D721Med (cell line): ENCODE data around the gene TNP2.

Experiments used
- DNase-seq: peaks from one replicate; pipeline ENCODE4 v3.0.0; 2011; ENCODE audit warnings: low spot score; ENCODE audit not compliant: insufficient read length
- FAIRE-seq: peaks from 2 replicates; lab custom pipeline; 2011; peaks lifted over from hg19 to GRCh38; lab: Jason Lieb, UNC
- CTCF ChIP-seq: IDR thresholded peaks from 2 replicates; pipeline ENCODE4 v1.5.1; 2012; ENCODE audit warnings: mild to moderate bottlenecking, control low read depth; ENCODE audit not compliant: insufficient read depth; ENCODE audit errors: missing control alignments

TNP2 gene

GRCh38 chr16:11270602-11271162, 1.6 kb upstream of the TNP2 start:
- FAIRE-seq: no peak
- no peak for TF ChIP-seq CTCF

GRCh38 chr16:11265124-11265523, 4.0 kb downstream of the TNP2 start:
- no peak for TF ChIP-seq CTCF
- FAIRE-seq: no peak
- DNase-seq: no peak

More at GRCh38 chr16:11270602-11271162, 1.6 kb upstream of the TNP2 start:
- no peak for DNase-seq

GRCh38 chr16:11264155-11264832, 4.8 kb downstream of the TNP2 start:
- DNase-seq: no peak
- no peak for TF ChIP-seq CTCF
- no peak for FAIRE-seq

GRCh38 chr16:11263737-11264136, 5.4 kb downstream of the TNP2 start:
- no peak for TF ChIP-seq CTCF
- FAIRE-seq: no peak
- no peak for DNase-seq

- no peak for TF ChIP-seq CTCF
- FAIRE-seq: no peak
- DNase-seq: no peak
Measured at GRCh38 chr16:11262915-11263314, 6.2 kb downstream of the TNP2 start.

GRCh38 chr16:11260596-11260966, 8.5 kb downstream of the TNP2 start:
- no peak for FAIRE-seq
- no peak for DNase-seq
- TF ChIP-seq CTCF: no peak
